RPMI8226 (cell line): ENCODE measurements around the gene OR3A2.
"Not testable (repeated sequence)": the region's sequence is repeated elsewhere in the genome, so short reads cannot be mapped to it uniquely, and the experiment has no call there.

Experiments used
- DNase-seq: peaks from one replicate; pipeline ENCODE4 v3.0.0-alpha.2; 2015

The OR3A2 gene

DNA sequence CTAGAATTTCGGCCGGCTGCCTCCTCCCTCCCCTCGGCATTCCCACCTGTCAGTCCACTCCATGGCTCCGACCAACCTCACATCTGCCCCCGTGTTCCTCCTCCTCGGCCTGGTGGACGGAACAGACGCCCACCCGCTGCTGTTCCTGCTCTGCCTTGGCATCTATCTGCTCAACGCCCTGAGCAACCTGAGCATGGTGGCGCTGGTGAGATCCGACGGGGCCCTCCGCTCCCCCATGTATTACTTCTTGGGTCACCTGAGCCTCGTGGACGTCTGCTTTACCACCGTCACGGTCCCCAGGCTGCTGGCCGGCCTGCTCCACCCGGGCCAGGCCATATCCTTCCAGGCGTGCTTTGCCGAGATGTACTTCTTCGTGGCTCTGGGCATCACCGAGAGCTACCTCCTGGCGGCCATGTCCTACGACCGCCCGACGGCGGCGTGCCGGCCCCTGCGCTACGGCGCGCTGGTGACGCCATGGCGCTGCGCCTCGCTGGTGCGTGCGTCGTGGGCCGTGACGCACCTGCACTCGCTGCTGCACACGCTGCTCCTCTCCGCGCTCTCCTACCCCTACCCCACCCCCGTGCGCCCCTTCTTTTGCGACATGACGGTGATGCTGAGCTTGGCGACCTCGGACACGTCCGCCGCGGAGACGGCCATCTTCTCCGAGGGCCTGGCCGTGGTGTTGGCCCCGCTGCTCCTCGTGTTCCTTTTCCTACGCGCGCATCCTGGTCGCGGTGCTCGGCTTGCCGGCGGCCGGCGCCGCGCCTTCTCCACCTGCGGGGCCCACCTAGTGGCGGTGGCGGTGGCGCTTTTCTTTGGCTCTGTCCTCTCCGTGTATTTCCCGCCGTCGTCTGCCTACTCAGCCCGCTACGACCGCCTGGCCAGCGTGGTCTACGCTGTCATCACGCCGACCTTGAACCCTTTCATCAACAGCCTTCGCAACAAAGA lies at the start of gene OR3A2:
Gene OR3A2, minus strand, starts transcription at position 440 of the 948 bp plus-strand sequence.
- no peak for DNase-seq

DNA sequence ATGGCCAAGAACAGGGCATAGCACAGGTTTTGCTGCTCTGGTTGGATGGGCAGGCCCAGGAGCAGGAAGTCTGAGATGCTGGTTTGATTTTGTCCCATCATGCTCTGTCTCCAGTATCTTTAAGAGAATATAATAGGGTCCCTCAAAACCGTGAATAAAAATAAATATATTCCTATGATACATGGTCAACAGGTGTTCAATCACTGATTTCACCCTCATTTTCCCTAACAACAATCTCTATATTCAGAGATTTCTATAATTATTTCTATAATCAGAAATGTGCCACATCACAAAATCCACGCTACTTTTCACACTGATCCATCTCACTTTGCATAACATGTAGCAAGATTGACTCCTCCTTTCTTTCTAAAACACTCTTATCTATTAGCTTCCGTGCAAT lies 47.6 kb upstream of the OR3A2 start, which contains the start of gene OR1E2:
Gene OR1E2, minus strand, starts transcription at position 101 of the 400 bp plus-strand sequence. Its CDS starts 0 bp downstream, at position 101.
- no peak for DNase-seq

- peak; percentile 43 for DNase-seq
Observed at GRCh38 chr17:3433215-3433614, 47.1 kb upstream of the OR3A2 start.

GRCh38 chr17:3418222-3418621 lies 32.1 kb upstream of the OR3A2 start:
- no peak for DNase-seq

DNA sequence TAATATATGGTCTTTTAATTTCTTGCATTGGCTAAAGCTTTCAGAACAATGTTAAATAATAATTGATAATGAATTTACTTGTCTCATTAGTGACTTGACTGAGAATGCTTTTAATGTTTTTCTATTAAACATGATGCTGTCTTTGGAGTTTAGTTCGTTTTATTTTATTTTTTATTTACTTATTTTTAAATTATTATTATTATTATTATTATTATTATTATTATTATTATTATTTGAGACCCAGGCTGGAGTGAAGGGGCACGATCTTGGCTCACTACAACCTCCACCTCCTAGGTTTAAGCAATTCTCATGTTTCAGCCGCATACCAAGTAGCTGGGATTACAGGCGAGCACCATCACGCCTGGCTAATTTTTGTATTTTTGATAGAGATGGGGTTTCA lies 29.5 kb upstream of the OR3A2 start:
- DNase-seq = no peak

- not testable (repeated sequence) for DNase-seq
Observed at GRCh38 chr17:3412216-3412615, 26.1 kb upstream of the OR3A2 start.

GRCh38 chr17:3411070-3411469 lies 25.0 kb upstream of the OR3A2 start, which contains the start of gene OR3A3:
Gene OR3A3 (plus strand): TSS chr17:3411370.
- DNase-seq = no peak

- not testable (repeated sequence) for DNase-seq
Observed at GRCh38 chr17:3403856-3404255, 17.7 kb upstream of the OR3A2 start.

- no peak for DNase-seq
Observed at GRCh38 chr17:3401786-3402185, 15.7 kb upstream of the OR3A2 start.

DNA sequence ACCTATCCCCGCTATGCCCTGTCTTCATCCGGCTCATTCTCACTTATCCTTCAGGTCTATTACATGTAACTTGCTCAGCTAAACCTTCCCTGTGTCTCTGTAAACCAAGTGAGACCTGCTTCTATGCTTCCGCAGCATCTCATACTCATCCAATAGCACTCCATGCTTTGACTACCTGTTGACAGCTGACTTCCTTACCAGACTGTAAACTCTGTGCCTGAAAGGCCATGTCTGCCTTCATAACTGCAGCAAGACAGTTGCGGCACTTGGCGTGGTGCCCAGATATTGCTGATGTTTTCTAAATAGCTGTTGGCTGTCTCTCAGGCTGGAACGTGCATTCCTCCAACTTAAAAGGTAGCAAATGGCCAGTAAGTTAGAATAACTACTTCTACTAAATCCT lies 13.9 kb upstream of the OR3A2 start:
- DNase-seq = peak; percentile 18

- no peak for DNase-seq
Observed at GRCh38 chr17:3398310-3398709, 12.2 kb upstream of the OR3A2 start, which contains the start of gene OR1E1. Gene OR1E1 (minus strand): TSS chr17:3398410. CDS start chr17:3398410, 0 bp downstream.

DNA sequence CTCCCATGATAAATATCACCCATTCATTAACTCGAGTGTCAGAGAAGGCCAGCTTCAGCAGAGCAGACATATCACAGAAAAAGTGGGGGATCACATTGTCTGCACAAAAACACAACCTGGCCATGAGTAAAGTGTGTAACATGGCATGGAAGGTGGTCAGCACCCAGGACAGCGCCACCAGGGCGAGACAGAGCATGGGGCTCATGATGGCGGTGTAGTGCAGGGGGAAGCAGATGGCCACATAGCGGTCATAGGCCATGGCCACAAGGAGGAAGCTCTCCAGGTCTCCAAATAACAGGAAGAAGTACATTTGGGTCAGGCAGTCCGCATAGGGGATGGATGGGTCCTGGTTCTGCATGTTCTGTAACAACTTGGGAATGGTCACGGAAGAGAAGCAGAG lies 11.7 kb upstream of the OR3A2 start:
- peak; percentile 19 for DNase-seq

DNA sequence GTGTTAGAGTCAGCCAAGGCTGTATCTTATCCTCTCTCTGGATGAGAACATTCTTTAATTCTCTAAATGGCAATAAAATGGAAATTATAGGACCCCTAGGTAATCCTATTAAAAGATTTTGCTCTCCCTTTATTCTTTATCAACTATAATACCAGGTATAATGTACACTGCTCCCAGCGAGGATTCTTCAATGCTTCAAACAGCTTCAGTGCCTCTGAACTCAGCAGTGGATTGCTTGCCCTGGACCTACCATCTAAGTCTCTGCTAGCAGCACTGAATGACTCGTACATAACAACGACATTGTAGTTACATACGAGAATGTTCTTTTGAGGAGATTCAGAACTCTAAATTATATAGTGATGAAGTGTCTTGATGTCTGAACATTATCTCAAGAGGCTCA lies 3.7 kb upstream of the OR3A2 start:
- no peak for DNase-seq

GRCh38 chr17:3381957-3382356 lies 4.2 kb downstream of the OR3A2 start:
- DNase-seq = no peak

- no peak for DNase-seq
Observed at GRCh38 chr17:3378321-3378720, 7.8 kb downstream of the OR3A2 start.

DNA sequence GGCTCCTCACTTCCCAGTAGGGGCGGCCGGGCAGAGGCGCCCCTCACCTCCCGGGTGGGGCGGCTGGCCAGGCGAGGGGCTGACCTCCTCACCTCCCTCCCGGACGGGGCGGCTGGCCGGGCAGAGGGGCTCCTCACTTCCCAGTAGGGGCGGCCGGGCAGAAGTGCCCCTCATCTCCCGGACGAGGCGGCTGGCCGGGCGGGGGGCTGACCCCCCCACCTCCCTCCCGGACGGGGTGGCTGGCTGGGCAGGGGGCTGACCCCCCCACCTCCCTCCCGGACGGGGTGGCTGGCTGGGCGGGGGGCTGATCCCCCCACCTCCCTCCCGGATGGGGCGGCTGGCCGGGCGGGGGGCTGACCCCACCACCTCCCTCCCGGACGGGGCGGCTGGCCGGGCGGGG lies 14.9 kb downstream of the OR3A2 start:
- not testable (repeated sequence) for DNase-seq

GRCh38 chr17:3342782-3343181 lies 43.3 kb downstream of the OR3A2 start:
- DNase-seq = not testable (repeated sequence)

DNA sequence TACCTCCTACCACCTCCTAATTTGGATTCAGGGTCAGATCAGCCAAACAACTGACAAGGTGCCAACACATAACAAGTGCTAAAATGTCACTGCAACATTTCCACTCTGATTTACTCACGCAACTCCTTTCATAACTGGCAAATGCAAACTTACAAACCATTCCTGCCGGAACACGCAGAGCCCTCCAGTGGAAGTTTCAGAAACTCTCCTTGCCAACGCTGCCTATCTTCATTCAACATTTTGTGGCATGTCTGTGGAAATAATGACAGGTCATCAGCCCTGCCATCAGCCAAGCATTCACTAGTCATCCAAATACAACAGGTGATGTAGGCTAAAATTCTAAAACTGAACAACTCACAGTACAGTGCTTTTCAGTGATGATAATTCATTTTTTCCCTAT lies 50.2 kb downstream of the OR3A2 start:
- no peak for DNase-seq

DNA sequence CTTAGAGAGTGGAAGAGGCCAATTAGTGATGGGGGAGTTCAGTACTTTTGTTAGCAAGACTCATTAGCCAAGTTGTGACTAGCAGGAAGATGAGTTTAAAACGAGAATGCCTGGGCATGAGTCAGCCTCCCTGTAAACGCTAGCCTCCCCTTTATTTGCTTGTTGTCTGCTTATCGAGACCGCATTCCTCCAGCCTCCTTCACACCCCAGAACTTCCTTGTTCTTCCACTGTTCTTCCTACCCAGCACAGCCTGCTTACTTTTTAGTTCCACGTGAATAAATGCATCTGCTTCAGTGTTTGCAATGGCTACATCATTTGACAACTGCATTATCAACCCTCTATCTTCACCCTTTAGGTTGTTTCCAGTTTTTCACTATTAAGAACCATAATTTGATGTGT lies 67.8 kb downstream of the OR3A2 start:
- DNase-seq = no peak

GRCh38 chr17:3316836-3317235 lies 69.3 kb downstream of the OR3A2 start:
- no peak for DNase-seq

DNA sequence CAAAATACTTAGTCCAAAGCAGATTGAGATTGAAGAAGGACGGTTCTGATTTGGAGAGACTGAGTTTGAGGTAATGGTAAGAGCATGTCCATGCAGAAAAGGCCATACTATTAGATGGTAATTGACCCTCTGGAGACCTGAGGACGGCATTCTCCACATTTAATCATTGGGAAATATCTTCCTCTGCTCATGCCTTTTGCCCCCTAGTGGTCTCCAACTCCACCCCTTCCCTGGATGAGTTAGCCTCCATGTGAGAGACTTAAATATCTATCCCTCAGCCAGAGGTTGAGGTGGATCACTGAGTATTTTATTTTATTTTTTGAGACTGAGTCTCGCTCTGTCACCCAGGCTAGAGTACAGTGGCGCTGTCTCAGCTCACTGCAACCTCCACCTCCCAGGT lies 77.5 kb downstream of the OR3A2 start:
- no peak for DNase-seq

DNA sequence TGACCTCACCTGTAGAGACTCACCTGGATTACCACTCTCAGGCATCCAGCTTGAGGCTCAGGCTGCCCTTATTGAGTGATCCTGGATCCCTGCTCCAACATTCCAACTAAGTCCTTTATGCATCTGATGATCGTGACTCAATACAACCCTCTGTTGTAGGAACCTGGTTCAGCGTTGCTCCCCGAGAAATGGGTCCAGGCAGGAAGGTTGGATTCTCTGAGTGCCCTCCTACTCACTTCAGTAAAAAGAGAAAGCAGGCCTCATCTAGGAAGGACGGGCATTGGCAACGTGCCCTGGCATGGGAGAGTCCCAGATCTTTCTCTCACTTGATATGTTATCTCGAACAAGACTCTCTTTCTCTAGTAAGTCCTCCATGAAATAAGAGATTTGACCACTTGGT lies 87.8 kb downstream of the OR3A2 start, which contains the start of gene OR3A1:
Gene OR3A1, minus strand, starts transcription at position 101 of the 400 bp plus-strand sequence. CDS start 5,778 bp downstream, outside the sequence.
- DNase-seq = no peak

GRCh38 chr17:3295632-3296031 lies 90.5 kb downstream of the OR3A2 start:
- no peak for DNase-seq

DNA sequence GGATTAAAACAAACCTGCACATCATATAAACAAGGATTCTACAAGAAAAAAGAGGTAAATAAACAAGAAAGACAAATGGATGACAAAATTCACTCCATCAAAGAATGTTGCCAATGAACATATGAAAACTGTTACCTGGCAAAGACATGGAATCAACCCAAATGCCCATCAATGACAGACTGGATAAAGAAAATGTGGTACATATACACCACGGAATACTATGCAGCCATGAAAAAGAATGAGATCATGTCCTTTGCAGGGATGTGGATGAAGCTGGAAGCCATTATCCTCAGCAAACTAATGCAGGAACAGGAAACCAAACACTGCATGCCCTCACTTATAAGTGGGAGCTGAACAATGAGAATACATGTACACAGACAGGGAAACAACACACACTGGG lies 92.6 kb downstream of the OR3A2 start:
- not testable (repeated sequence) for DNase-seq
